ENCODE measurements around the gene MAP2K7.

Gene MAP2K7

GRCh38 chr19:7863157-7863970 is 40.3 kb upstream of the MAP2K7 start:
- no peak overlapping the region for H3K27ac ChIP-seq (ENCODE audit: insufficient read depth in 1 of 2, low read depth in 1 of 2, low read length in 2 of 2, poor library complexity in 1 of 2, severe bottlenecking in 2 of 2)
- peak in 1 of 3 donors; percentile 15 for DNase-seq
- peaks cover 0 to 73% (median 20%) of the 10 kb centered on the region in 5 experiments for H3K27me3 ChIP-seq (replicated peaks in 2 of 5; ENCODE audit: control insufficient read depth in 4 of 5, insufficient read depth in 5 of 5, low read length in 4 of 5)
- CTCF ChIA-PET, result interaction anchor here (3.9 kb wide), 1 partner anchor 10 kb away, joined by 20 read pairs; no protein-coding TSS in a partner anchor
- H3K36me3 ChIP-seq (ENCODE audit: control insufficient read depth in 4 of 4, insufficient read depth in 4 of 4, low read length in 3 of 4), result no peaks in the 10 kb centered on the region
- H3K4me3 ChIP-seq (ENCODE audit: control insufficient read depth in 1 of 7, extremely low read depth in 1 of 7, insufficient read depth in 4 of 7, low read depth in 2 of 7, low read length in 6 of 7), result peak overlapping the region in 1 of 7 experiments; percentile 19
- peaks cover 0 to 35% (median 21%) of the 10 kb centered on the region in 4 experiments for H3K4me1 ChIP-seq (ENCODE audit: control extremely low read depth in 1 of 4, control insufficient read depth in 4 of 4, insufficient read depth in 4 of 4, low read length in 3 of 4)
- no peaks in the 10 kb centered on the region for H3K9me3 ChIP-seq (ENCODE audit: control extremely low read depth in 1 of 5, control insufficient read depth in 4 of 5, insufficient read depth in 2 of 5, low read depth in 1 of 5, low read length in 4 of 5)
- WGBS (ENCODE audit: insufficient coverage), result 52% methylated on average over 83 of the region's 83 CpGs
- POLR2A ChIA-PET, result no interaction called here

DNA sequence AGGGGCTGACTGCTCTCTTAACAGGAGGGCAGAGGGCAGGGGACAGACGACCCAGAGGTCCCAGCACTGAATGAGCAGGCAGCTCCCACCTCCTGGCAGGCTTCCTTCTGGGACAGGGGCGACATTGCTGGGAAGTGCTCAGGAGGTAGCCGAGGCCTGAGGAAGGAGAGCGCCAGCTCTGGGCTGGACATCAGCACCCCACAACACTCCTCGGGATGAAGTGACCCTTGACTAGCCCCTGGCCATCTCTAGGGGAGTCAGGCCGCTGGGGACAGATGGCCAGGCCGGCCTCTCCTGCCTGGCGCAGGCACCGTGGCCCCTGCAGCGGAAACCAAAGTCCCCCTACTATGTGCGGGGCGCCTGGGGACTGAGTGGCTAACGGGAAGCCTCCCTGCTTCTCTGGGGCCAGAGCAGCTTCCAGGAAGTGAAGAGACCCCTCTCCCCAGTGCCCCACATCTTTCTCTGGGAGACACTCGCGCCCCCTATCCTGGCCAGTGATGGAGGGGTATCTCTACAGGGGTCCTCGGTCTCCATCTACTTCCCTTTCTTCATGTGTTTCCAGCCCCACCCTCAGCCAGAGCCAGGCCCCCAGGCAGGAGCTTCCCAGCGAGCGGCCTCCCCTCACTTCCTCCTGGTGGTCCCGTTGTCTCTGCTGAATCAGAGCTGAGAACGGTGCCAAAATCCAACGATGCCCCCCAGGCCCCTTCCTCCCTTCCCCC is 39.5 kb upstream of the MAP2K7 start:
- WGBS (ENCODE audit: insufficient coverage), result 79% methylated on average over 10 of the region's 21 CpGs
- no peak for DNase-seq
- Histone ChIP-seq H3K27me3 (replicated peaks in 2 of 5; ENCODE audit: control insufficient read depth in 4 of 5, insufficient read depth in 5 of 5, low read length in 4 of 5) (peaks cover 0 to 72% (median 20%) of the 10 kb centered on the region in 5 experiments), H3K36me3 (ENCODE audit: control insufficient read depth in 4 of 4, insufficient read depth in 4 of 4, low read length in 3 of 4) (no peaks in the 10 kb centered on the region), H3K27ac (ENCODE audit: insufficient read depth in 1 of 2, low read depth in 1 of 2, low read length in 2 of 2, poor library complexity in 1 of 2, severe bottlenecking in 2 of 2) (no peak overlapping the region), H3K4me3 (ENCODE audit: control insufficient read depth in 1 of 7, extremely low read depth in 1 of 7, insufficient read depth in 4 of 7, low read depth in 2 of 7, low read length in 6 of 7) (no peak overlapping the region), H3K9me3 (ENCODE audit: control extremely low read depth in 1 of 5, control insufficient read depth in 4 of 5, insufficient read depth in 2 of 5, low read depth in 1 of 5, low read length in 4 of 5) (no peaks in the 10 kb centered on the region), H3K4me1 (ENCODE audit: control extremely low read depth in 1 of 4, control insufficient read depth in 4 of 4, insufficient read depth in 4 of 4, low read length in 3 of 4) (peaks cover 0 to 40% (median 28%) of the 10 kb centered on the region in 4 experiments)
- ChIA-PET POLR2A (no interaction called here), CTCF (interaction anchor here (2.2 to 3.9 kb wide), 2 partner anchors 11 to 56 kb away, joined by 6 to 20 read pairs; partner anchors contain the start of gene SNAPC2)

DNA sequence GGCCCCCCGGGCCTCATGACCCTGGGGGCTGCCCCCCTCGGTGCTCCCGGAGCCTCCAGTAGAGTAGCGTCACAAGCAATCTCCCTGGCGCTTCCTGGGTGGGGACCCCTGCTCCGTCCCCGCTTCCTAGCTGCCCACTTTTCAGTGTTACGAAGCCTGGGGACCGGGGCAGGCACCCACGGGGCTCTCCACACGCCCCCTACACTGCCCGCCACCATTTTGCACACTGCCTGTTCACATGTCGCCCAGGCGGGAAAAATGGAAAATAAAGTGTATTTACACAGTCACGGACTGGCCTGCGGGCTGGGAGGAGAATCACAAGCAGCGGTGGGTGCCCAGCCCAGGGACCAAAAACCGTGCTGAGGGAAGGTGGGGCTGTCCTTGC is 39.0 kb upstream of the MAP2K7 start:
- no peak for DNase-seq
- Histone ChIP-seq H3K4me3 (ENCODE audit: control insufficient read depth in 1 of 7, extremely low read depth in 1 of 7, insufficient read depth in 4 of 7, low read depth in 2 of 7, low read length in 6 of 7) (no peak overlapping the region), H3K27ac (ENCODE audit: insufficient read depth in 1 of 2, low read depth in 1 of 2, low read length in 2 of 2, poor library complexity in 1 of 2, severe bottlenecking in 2 of 2) (no peak overlapping the region), H3K27me3 (replicated peaks in 2 of 5; ENCODE audit: control insufficient read depth in 4 of 5, insufficient read depth in 5 of 5, low read length in 4 of 5) (peaks cover 0 to 66% (median 17%) of the 10 kb centered on the region in 5 experiments), H3K4me1 (ENCODE audit: control extremely low read depth in 1 of 4, control insufficient read depth in 4 of 4, insufficient read depth in 4 of 4, low read length in 3 of 4) (peaks cover 0 to 45% (median 33%) of the 10 kb centered on the region in 4 experiments), H3K9me3 (ENCODE audit: control extremely low read depth in 1 of 5, control insufficient read depth in 4 of 5, insufficient read depth in 2 of 5, low read depth in 1 of 5, low read length in 4 of 5) (no peaks in the 10 kb centered on the region), H3K36me3 (ENCODE audit: control insufficient read depth in 4 of 4, insufficient read depth in 4 of 4, low read length in 3 of 4) (no peaks in the 10 kb centered on the region)
- ChIA-PET CTCF (interaction anchor here (2.2 to 3.9 kb wide), 2 partner anchors 11 to 56 kb away, joined by 6 to 20 read pairs; partner anchors contain the start of gene SNAPC2), POLR2A (no interaction called here)
- 71% methylated on average over 17 of the region's 18 CpGs for whole genome bisulfite sequencing (ENCODE audit: insufficient coverage)

- CTCF ChIA-PET, result interaction anchor here (2.2 to 3.9 kb wide), 2 partner anchors 12 to 55 kb away, joined by 6 to 20 read pairs; partner anchors contain the start of gene SNAPC2
- whole genome bisulfite sequencing (ENCODE audit: insufficient coverage), result 36% methylated on average over 10 of the region's 10 CpGs
- POLR2A ChIA-PET, result no interaction called here
- H3K4me1 ChIP-seq (ENCODE audit: control extremely low read depth in 1 of 4, control insufficient read depth in 4 of 4, insufficient read depth in 4 of 4, low read length in 3 of 4), result peaks cover 0 to 50% (median 37%) of the 10 kb centered on the region in 4 experiments
- no peak overlapping the region for H3K4me3 ChIP-seq (ENCODE audit: control insufficient read depth in 1 of 7, extremely low read depth in 1 of 7, insufficient read depth in 4 of 7, low read depth in 2 of 7, low read length in 6 of 7)
- peak in 1 of 3 donors; percentile 16 for DNase-seq
- no peaks in the 10 kb centered on the region for H3K36me3 ChIP-seq (ENCODE audit: control insufficient read depth in 4 of 4, insufficient read depth in 4 of 4, low read length in 3 of 4)
- peaks cover 0 to 60% (median 17%) of the 10 kb centered on the region in 5 experiments for H3K27me3 ChIP-seq (replicated peaks in 2 of 5; ENCODE audit: control insufficient read depth in 4 of 5, insufficient read depth in 5 of 5, low read length in 4 of 5)
- no peaks in the 10 kb centered on the region for H3K9me3 ChIP-seq (ENCODE audit: control extremely low read depth in 1 of 5, control insufficient read depth in 4 of 5, insufficient read depth in 2 of 5, low read depth in 1 of 5, low read length in 4 of 5)
- H3K27ac ChIP-seq (ENCODE audit: insufficient read depth in 1 of 2, low read depth in 1 of 2, low read length in 2 of 2, poor library complexity in 1 of 2, severe bottlenecking in 2 of 2), result no peak overlapping the region
These were observed 38.3 kb upstream of the MAP2K7 start for GRCh38 chr19:7865262-7865911.

DNA sequence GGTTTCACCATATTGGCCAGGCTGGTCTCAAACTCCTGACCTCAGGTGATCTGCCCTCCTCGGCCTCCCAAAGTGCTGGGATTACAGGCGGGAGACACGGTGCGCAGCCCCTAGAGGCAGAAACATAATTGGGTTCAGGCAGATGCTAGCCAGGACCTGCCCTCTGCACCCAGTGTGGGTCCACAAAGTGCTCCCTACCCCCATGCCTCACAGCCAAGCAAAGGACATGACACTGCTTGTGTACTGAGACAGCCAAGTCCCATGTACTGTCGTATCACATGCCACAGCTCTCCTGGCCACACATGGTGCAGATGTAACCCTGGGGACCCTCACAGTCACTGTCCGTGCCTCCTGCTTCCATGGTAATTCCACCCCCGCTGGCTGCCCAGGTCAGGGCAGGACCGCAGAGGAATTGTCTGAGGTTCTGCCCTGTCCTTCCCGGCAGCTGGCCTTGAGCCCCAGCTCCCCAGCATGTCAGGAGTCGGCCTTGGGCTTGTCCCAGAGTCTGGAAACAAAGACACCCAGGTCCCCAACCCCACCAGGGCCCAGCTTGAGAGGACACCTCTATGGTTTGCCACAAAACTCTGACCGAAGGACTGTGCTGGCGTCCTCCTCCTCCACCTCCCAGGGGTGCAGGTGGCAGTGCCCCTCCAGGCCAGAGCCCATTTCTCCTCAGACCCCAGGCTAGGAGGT is 37.1 kb upstream of the MAP2K7 start:
- no peaks in the 10 kb centered on the region for H3K9me3 ChIP-seq (ENCODE audit: control extremely low read depth in 1 of 5, control insufficient read depth in 4 of 5, insufficient read depth in 2 of 5, low read depth in 1 of 5, low read length in 4 of 5)

GRCh38 chr19:7867092-7867844 is 36.4 kb upstream of the MAP2K7 start:
- H3K27ac ChIP-seq (ENCODE audit: insufficient read depth in 1 of 2, low read depth in 1 of 2, low read length in 2 of 2, poor library complexity in 1 of 2, severe bottlenecking in 2 of 2), result no peak overlapping the region
- peaks cover 0 to 54% (median 44%) of the 10 kb centered on the region in 4 experiments for H3K4me1 ChIP-seq (ENCODE audit: control extremely low read depth in 1 of 4, control insufficient read depth in 4 of 4, insufficient read depth in 4 of 4, low read length in 3 of 4)
- POLR2A ChIA-PET, result no interaction called here
- H3K36me3 ChIP-seq (ENCODE audit: control insufficient read depth in 4 of 4, insufficient read depth in 4 of 4, low read length in 3 of 4), result no peaks in the 10 kb centered on the region
- CTCF ChIA-PET, result no interaction called here
- DNase-seq, result no peak
- H3K27me3 ChIP-seq (replicated peaks in 2 of 5; ENCODE audit: control insufficient read depth in 4 of 5, insufficient read depth in 5 of 5, low read length in 4 of 5), result peaks cover 0 to 41% (median 15%) of the 10 kb centered on the region in 5 experiments
- WGBS (ENCODE audit: insufficient coverage), result 98% methylated on average over 8 of the region's 9 CpGs
- no peaks in the 10 kb centered on the region for H3K9me3 ChIP-seq (ENCODE audit: control extremely low read depth in 1 of 5, control insufficient read depth in 4 of 5, insufficient read depth in 2 of 5, low read depth in 1 of 5, low read length in 4 of 5)
- H3K4me3 ChIP-seq (ENCODE audit: control insufficient read depth in 1 of 7, extremely low read depth in 1 of 7, insufficient read depth in 4 of 7, low read depth in 2 of 7, low read length in 6 of 7), result no peak overlapping the region

More for the DNA sequence above, 37.1 kb upstream of the MAP2K7 start:
- WGBS (ENCODE audit: insufficient coverage), result 93% methylated on average over 10 of the region's 12 CpGs
- Histone ChIP-seq H3K27me3 (replicated peaks in 2 of 5; ENCODE audit: control insufficient read depth in 4 of 5, insufficient read depth in 5 of 5, low read length in 4 of 5) (peaks cover 0 to 48% (median 15%) of the 10 kb centered on the region in 5 experiments), H3K4me3 (ENCODE audit: control insufficient read depth in 1 of 7, extremely low read depth in 1 of 7, insufficient read depth in 4 of 7, low read depth in 2 of 7, low read length in 6 of 7) (no peak overlapping the region), H3K4me1 (ENCODE audit: control extremely low read depth in 1 of 4, control insufficient read depth in 4 of 4, insufficient read depth in 4 of 4, low read length in 3 of 4) (peaks cover 0 to 54% (median 45%) of the 10 kb centered on the region in 4 experiments), H3K27ac (ENCODE audit: insufficient read depth in 1 of 2, low read depth in 1 of 2, low read length in 2 of 2, poor library complexity in 1 of 2, severe bottlenecking in 2 of 2) (no peak overlapping the region), H3K36me3 (ENCODE audit: control insufficient read depth in 4 of 4, insufficient read depth in 4 of 4, low read length in 3 of 4) (no peaks in the 10 kb centered on the region)
- DNase-seq, result no peak
- CTCF ChIA-PET, result interaction anchor here (2.2 kb wide), 1 partner anchor 54 kb away, joined by 6 read pairs; the partner anchor contains the start of gene SNAPC2
- POLR2A ChIA-PET, result no interaction called here
